Kidney epithelial cell (primary cell): Measurements from ENCODE around the gene HINT2. TPM values are rescaled to one million over a fixed set of nuclear protein-coding genes. Genes with fewer than 3 reads are reported as not detected.

Experiments
- DNase-seq: peaks from one replicate; pipeline ENCODE4 v3.0.0-alpha.2; 2010; ENCODE audit warnings: low read depth
- H3K27me3 ChIP-seq: 2 replicates; pipeline ENCODE4 v1.6.0; 2011; ENCODE audit warnings: low read length; ENCODE audit not compliant: control insufficient read depth, insufficient read depth
- H3K36me3 ChIP-seq: 2 replicates; pipeline ENCODE4 v1.5.1; 2011; ENCODE audit warnings: low read length; ENCODE audit not compliant: control insufficient read depth, insufficient read depth
- H3K4me3 ChIP-seq: 2 replicates; pipeline ENCODE4 v1.5.1; 2011; ENCODE audit warnings: low read depth, mild to moderate bottlenecking, control low read depth, low read length
- total RNA-seq: library from RNA; depleted of rRNA; stranded (reverse); fragments of >200 nt; gene quantifications from 2 replicates; pipeline ENCODE4 v1.2.3, GENCODE V29; 2015
- TF ChIP-seq, protein P1 (sequence below): IDR thresholded peaks from 2 replicates; pipeline ENCODE4 v1.5.1; 2011; ENCODE audit warnings: mild to moderate bottlenecking, moderate library complexity, low read length, control low read depth, inconsistent platforms; ENCODE audit not compliant: insufficient read depth, poor library complexity, severe bottlenecking

Gene HINT2
- total RNA-seq, 1 donor from 2014 or later, result 54.9 TPM

- no peak overlapping the region for H3K4me3 ChIP-seq
- H3K36me3 ChIP-seq, result peaks cover 2% of the 10 kb centered on the region
- TF ChIP-seq, protein P1, sequence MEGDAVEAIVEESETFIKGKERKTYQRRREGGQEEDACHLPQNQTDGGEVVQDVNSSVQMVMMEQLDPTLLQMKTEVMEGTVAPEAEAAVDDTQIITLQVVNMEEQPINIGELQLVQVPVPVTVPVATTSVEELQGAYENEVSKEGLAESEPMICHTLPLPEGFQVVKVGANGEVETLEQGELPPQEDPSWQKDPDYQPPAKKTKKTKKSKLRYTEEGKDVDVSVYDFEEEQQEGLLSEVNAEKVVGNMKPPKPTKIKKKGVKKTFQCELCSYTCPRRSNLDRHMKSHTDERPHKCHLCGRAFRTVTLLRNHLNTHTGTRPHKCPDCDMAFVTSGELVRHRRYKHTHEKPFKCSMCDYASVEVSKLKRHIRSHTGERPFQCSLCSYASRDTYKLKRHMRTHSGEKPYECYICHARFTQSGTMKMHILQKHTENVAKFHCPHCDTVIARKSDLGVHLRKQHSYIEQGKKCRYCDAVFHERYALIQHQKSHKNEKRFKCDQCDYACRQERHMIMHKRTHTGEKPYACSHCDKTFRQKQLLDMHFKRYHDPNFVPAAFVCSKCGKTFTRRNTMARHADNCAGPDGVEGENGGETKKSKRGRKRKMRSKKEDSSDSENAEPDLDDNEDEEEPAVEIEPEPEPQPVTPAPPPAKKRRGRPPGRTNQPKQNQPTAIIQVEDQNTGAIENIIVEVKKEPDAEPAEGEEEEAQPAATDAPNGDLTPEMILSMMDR, result no peak
- H3K27me3 ChIP-seq, result no peaks in the 10 kb centered on the region
- no peak for DNase-seq
Observed at GRCh38 chr9:35842795-35843194, 28.0 kb upstream of the HINT2 start.

- DNase-seq, result no peak
- Histone ChIP-seq H3K27me3 (no peaks in the 10 kb centered on the region), H3K4me3 (no peak overlapping the region), H3K36me3 (peaks cover 2% of the 10 kb centered on the region)
- TF ChIP-seq, protein P1, result no peak
Observed at GRCh38 chr9:35842020-35842745, 27.3 kb upstream of the HINT2 start.

GRCh38 chr9:35841645-35841900, 26.7 kb upstream of the HINT2 start:
- TF ChIP-seq, protein P1, result no peak
- DNase-seq, result no peak
- no peaks in the 10 kb centered on the region for H3K36me3 ChIP-seq
- no peaks in the 10 kb centered on the region for H3K27me3 ChIP-seq
- no peak overlapping the region for H3K4me3 ChIP-seq

DNA sequence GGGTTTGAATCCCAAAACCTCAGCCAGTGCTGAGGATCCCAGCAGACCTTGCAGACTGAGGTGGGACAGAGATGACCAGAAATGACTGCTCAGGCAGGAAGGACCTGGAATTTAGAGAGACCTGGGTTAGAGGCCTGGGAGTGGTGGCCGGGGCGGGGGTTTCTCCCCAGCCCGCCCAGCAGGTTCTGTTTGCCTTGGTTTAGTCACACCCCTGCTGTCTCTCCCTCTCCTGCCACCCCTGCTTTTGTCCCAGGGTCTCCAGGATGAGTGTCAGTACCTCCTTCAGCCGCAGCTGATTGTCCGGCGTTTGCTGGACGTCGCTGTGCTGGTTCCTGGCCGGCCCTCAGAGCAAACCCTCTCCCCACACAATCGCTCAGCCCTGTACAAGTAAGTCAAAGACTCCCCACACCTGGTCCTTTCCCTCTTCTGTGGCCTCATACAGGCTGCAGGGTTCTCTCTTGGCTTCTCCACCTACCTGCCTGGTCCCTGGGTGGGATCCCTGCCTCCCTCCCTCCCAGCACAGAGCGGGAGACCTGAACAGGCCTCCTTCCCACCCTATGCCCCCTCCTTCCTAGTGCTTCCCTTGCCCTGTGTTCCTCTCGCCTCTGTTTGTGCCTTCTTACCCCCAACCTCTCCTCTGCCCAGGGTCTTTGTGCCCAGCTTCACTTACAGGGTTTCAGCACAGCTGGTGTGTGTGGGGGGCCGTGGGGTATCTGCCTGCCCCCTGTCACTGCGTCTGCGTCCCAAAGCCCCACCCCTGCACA, 26.2 kb upstream of the HINT2 start:
- Histone ChIP-seq H3K36me3 (no peaks in the 10 kb centered on the region), H3K4me3 (no peak overlapping the region), H3K27me3 (no peaks in the 10 kb centered on the region)
- TF ChIP-seq, protein P1, result no peak
- no peak for DNase-seq

DNA sequence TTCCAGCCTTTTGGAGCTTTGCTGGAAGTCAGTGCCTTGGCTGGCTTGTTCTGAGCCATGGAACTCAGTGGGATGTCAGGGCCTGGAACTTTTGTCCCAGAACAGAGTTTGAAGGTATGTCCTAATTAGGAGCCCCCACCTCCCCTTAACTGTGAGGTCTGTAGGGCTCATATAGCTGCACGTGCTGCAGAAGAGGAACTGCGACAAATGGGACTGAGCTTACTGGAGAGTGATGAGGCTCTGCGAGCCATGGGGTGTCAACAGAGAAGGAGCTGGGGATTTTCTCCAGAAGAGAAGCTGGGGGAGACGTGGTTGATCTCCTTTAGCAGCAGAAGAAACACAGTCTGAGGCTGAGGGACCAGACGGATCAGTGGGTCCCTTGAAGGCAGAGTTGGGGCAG, 25.1 kb upstream of the HINT2 start:
- H3K4me3 ChIP-seq, result no peak overlapping the region
- DNase-seq, result no peak
- no peaks in the 10 kb centered on the region for H3K27me3 ChIP-seq
- TF ChIP-seq, protein P1, result no peak
- H3K36me3 ChIP-seq, result no peaks in the 10 kb centered on the region

DNA sequence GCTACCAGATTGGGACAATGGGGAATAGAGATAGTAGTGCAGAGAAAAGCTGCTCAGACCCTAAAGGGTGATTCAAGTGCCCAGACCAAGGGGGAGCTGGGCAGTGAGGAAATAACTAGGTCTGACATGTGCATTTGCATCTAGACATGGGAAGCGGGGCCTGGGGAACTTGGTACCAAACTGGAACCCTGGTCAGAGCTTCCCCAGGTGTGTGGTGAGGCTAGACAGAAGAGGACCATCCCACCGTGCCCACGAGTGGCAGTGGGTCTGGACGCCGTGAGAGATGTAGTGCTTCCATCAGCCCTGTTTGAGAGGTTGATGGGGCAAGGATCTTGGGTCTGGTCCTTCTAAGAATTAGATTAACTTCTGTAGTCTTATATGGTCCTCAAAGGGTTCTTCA, 21.8 kb upstream of the HINT2 start:
- no peak for DNase-seq
- TF ChIP-seq, protein P1, result no peak
- Histone ChIP-seq H3K36me3 (no peaks in the 10 kb centered on the region), H3K27me3 (no peaks in the 10 kb centered on the region), H3K4me3 (no peak overlapping the region)
